ENCODE data around the gene ZNF195. TPM values are rescaled to one million over a fixed set of nuclear protein-coding genes. Genes with fewer than 3 reads are reported as not detected.
A peak's percentile ranks its signal among the peaks of the same experiment; 100 is the strongest.
"Not testable (repeated sequence)": the region's sequence is repeated elsewhere in the genome, so short reads cannot be mapped to it uniquely, and the experiment has no call there.

Gene ZNF195
- total and polyA plus RNA-seq, 2 donors from 2014 or later = 12.9 to 25.3 TPM

GRCh38 chr11:3422380-3423137 is 43.6 kb upstream of the ZNF195 start:
- peak overlapping the region in 1 of 3 donors; percentile 67 for H3K9ac ChIP-seq (ENCODE audit: low read length in 3 of 3)
- H3K27me3 ChIP-seq (ENCODE audit: control insufficient read depth, insufficient read depth, low read length); H3K9me3 ChIP-seq (ENCODE audit: control insufficient read depth in 2 of 3, insufficient read depth in 1 of 3, low read length in 3 of 3); H3K4me1 ChIP-seq (ENCODE audit: control insufficient read depth in 2 of 3, insufficient read depth in 2 of 3, low read depth in 1 of 3, low read length in 3 of 3); intact Hi-C loops (cut with DNase I); H3K36me3 ChIP-seq (ENCODE audit: control insufficient read depth in 2 of 3, insufficient read depth in 3 of 3, low read length in 3 of 3): not testable (repeated sequence)
- H3K4me3 ChIP-seq (ENCODE audit: low read length in 3 of 3) = peak overlapping the region; percentile 17 to 67 (median 58)
- DNase-seq (peak; percentile 97 to 100 (median 98)), FAIRE-seq (peak; percentile 95)
- H3K27ac ChIP-seq (ENCODE audit: low read depth in 2 of 2, low read length in 2 of 2) = peak overlapping the region; percentile 60 to 76

GRCh38 chr11:3421608-3422379 is 42.8 kb upstream of the ZNF195 start:
- peak in 3 of 5 donors; percentile 41 to 79 (median 44) for DNase-seq
- H3K4me1 ChIP-seq (ENCODE audit: control insufficient read depth in 2 of 3, insufficient read depth in 2 of 3, low read depth in 1 of 3, low read length in 3 of 3); H3K9me3 ChIP-seq (ENCODE audit: control insufficient read depth in 2 of 3, insufficient read depth in 1 of 3, low read length in 3 of 3); H3K36me3 ChIP-seq (ENCODE audit: control insufficient read depth in 2 of 3, insufficient read depth in 3 of 3, low read length in 3 of 3); H3K27me3 ChIP-seq (ENCODE audit: control insufficient read depth, insufficient read depth, low read length); intact Hi-C loops (cut with DNase I); FAIRE-seq: not testable (repeated sequence)
- peak overlapping the region; percentile 39 to 67 (median 58) for H3K4me3 ChIP-seq (ENCODE audit: low read length in 3 of 3)
- peak overlapping the region; percentile 32 to 48 for H3K27ac ChIP-seq (ENCODE audit: low read depth in 2 of 2, low read length in 2 of 2)
- H3K9ac ChIP-seq (ENCODE audit: low read length in 3 of 3) = peak overlapping the region in 1 of 3 donors; percentile 67

- not testable (repeated sequence) for H3K4me1 ChIP-seq (ENCODE audit: control insufficient read depth in 2 of 3, insufficient read depth in 2 of 3, low read depth in 1 of 3, low read length in 3 of 3); DNase-seq
These were observed 41.5 kb upstream of the ZNF195 start for GRCh38 chr11:3420281-3421042.

GRCh38 chr11:3419496-3419895 is 40.5 kb upstream of the ZNF195 start:
- FAIRE-seq; intact Hi-C loops (cut with DNase I); H3K4me1 ChIP-seq (ENCODE audit: control insufficient read depth in 2 of 3, insufficient read depth in 2 of 3, low read depth in 1 of 3, low read length in 3 of 3): not testable (repeated sequence)

More at GRCh38 chr11:3420281-3421042, 41.5 kb upstream of the ZNF195 start:
- H3K9ac ChIP-seq (ENCODE audit: low read length in 3 of 3); H3K27ac ChIP-seq (ENCODE audit: low read depth in 2 of 2, low read length in 2 of 2); FAIRE-seq; H3K9me3 ChIP-seq (ENCODE audit: control insufficient read depth in 2 of 3, insufficient read depth in 1 of 3, low read length in 3 of 3); intact Hi-C loops (cut with DNase I); H3K27me3 ChIP-seq (ENCODE audit: control insufficient read depth, insufficient read depth, low read length); H3K4me3 ChIP-seq (ENCODE audit: low read length in 3 of 3); H3K36me3 ChIP-seq (ENCODE audit: control insufficient read depth in 2 of 3, insufficient read depth in 3 of 3, low read length in 3 of 3): not testable (repeated sequence)

GRCh38 chr11:3417047-3417446 is 38.1 kb upstream of the ZNF195 start:
- FAIRE-seq; H3K9ac ChIP-seq (ENCODE audit: low read length in 3 of 3); H3K27me3 ChIP-seq (ENCODE audit: control insufficient read depth, insufficient read depth, low read length); H3K9me3 ChIP-seq (ENCODE audit: control insufficient read depth in 2 of 3, insufficient read depth in 1 of 3, low read length in 3 of 3); H3K4me1 ChIP-seq (ENCODE audit: control insufficient read depth in 2 of 3, insufficient read depth in 2 of 3, low read depth in 1 of 3, low read length in 3 of 3); intact Hi-C loops (cut with DNase I); H3K27ac ChIP-seq (ENCODE audit: low read depth in 2 of 2, low read length in 2 of 2); H3K4me3 ChIP-seq (ENCODE audit: low read length in 3 of 3); H3K36me3 ChIP-seq (ENCODE audit: control insufficient read depth in 2 of 3, insufficient read depth in 3 of 3, low read length in 3 of 3): not testable (repeated sequence)
- peak in 4 of 5 donors; percentile 51 to 66 (median 60) for DNase-seq
- peak; percentile 21 for TF ChIP-seq CTCF (IDR thresholded peaks at IDR 0.05; ENCODE audit: borderline replicate concordance, extremely low read depth, insufficient read depth)

More at GRCh38 chr11:3419496-3419895, 40.5 kb upstream of the ZNF195 start:
- DNase-seq; H3K27me3 ChIP-seq (ENCODE audit: control insufficient read depth, insufficient read depth, low read length); H3K27ac ChIP-seq (ENCODE audit: low read depth in 2 of 2, low read length in 2 of 2); H3K9ac ChIP-seq (ENCODE audit: low read length in 3 of 3); H3K9me3 ChIP-seq (ENCODE audit: control insufficient read depth in 2 of 3, insufficient read depth in 1 of 3, low read length in 3 of 3); H3K36me3 ChIP-seq (ENCODE audit: control insufficient read depth in 2 of 3, insufficient read depth in 3 of 3, low read length in 3 of 3); H3K4me3 ChIP-seq (ENCODE audit: low read length in 3 of 3): not testable (repeated sequence)

GRCh38 chr11:3415301-3415700 is 36.4 kb upstream of the ZNF195 start:
- DNase-seq; H3K9ac ChIP-seq (ENCODE audit: low read length in 3 of 3); H3K27me3 ChIP-seq (ENCODE audit: control insufficient read depth, insufficient read depth, low read length); H3K4me3 ChIP-seq (ENCODE audit: low read length in 3 of 3); H3K4me1 ChIP-seq (ENCODE audit: control insufficient read depth in 2 of 3, insufficient read depth in 2 of 3, low read depth in 1 of 3, low read length in 3 of 3); H3K9me3 ChIP-seq (ENCODE audit: control insufficient read depth in 2 of 3, insufficient read depth in 1 of 3, low read length in 3 of 3); FAIRE-seq; H3K27ac ChIP-seq (ENCODE audit: low read depth in 2 of 2, low read length in 2 of 2); intact Hi-C loops (cut with DNase I); H3K36me3 ChIP-seq (ENCODE audit: control insufficient read depth in 2 of 3, insufficient read depth in 3 of 3, low read length in 3 of 3): not testable (repeated sequence)

- H3K27me3 ChIP-seq (ENCODE audit: control insufficient read depth, insufficient read depth, low read length); H3K27ac ChIP-seq (ENCODE audit: low read depth in 2 of 2, low read length in 2 of 2); H3K36me3 ChIP-seq (ENCODE audit: control insufficient read depth in 2 of 3, insufficient read depth in 3 of 3, low read length in 3 of 3); DNase-seq; H3K9me3 ChIP-seq (ENCODE audit: control insufficient read depth in 2 of 3, insufficient read depth in 1 of 3, low read length in 3 of 3); FAIRE-seq; H3K4me1 ChIP-seq (ENCODE audit: control insufficient read depth in 2 of 3, insufficient read depth in 2 of 3, low read depth in 1 of 3, low read length in 3 of 3); intact Hi-C loops (cut with DNase I); H3K4me3 ChIP-seq (ENCODE audit: low read length in 3 of 3); H3K9ac ChIP-seq (ENCODE audit: low read length in 3 of 3): not testable (repeated sequence)
These were observed 34.7 kb upstream of the ZNF195 start for GRCh38 chr11:3413666-3414065.

Measured in kidney (tissue), 14 donors.